HG02840 (cell line): ENCODE data around the gene MRRF.
"Not testable (repeated sequence)": the region's sequence is repeated elsewhere in the genome, so short reads cannot be mapped to it uniquely, and the experiment has no call there.

Source experiments
- ATAC-seq: cut with Tn5 transposase; IDR thresholded peaks from one replicate; pipeline ENCODE4 v1.9.1; 2021; ENCODE audit warnings: mild to moderate bottlenecking, moderate library complexity, moderate number of reproducible peaks; ENCODE audit not compliant: unreplicated experiment, low FRiP score

The MRRF gene

DNA sequence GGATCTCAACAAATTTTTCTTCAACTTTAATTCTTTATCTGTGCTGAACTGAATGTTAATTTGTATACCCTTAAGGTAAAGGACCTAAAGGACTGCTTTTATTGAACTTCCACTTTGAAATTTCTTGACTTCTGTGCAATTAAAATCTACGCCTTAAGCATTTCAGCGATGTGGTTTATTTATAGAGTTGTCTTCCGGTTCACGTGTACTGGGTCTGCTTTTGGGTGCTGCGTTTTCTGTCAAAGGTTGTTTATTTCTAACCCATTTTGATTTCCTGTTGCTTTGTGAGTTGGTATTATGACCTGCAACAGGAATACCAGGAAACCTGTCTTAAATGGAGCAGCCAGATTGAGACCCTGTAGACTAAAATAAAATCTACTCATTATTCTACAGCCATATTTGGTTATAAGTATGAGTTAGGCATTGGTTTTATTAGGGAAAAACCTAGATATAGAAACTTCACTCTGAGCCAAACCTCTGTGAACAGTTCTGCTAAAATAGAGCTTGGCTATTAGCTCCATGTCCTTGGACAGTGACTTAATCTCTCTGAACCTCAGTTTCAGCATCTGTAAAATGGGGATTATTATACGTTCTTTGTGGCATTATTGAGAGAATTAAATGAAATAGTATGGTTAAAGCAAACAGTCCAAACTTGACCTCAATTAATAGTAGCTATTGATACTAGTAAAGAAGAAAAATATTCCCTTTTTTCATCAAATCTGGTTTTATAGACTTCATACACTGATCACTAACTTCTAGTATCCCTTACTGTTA, 3.5 kb downstream of the MRRF start:
- ATAC-seq: no peak

DNA sequence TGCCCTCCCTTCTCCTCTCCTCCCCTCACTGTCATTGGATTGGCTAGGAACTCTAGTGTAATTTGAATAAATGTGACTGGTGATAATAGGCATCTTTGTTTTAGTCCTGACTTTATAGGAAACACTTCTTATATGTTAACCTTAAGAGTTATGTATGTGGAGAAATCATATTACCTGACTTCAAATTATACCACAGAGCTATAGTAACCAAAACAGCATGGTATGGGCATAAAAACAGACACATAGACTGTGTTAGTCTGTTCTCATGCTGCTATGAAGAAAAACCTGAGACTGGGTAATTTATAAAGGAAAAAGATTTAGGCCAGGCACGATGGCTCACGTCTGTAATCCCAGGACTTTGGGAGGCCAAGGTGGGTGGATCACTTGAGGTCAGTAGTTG, 9.4 kb downstream of the MRRF start:
- no peak for ATAC-seq

DNA sequence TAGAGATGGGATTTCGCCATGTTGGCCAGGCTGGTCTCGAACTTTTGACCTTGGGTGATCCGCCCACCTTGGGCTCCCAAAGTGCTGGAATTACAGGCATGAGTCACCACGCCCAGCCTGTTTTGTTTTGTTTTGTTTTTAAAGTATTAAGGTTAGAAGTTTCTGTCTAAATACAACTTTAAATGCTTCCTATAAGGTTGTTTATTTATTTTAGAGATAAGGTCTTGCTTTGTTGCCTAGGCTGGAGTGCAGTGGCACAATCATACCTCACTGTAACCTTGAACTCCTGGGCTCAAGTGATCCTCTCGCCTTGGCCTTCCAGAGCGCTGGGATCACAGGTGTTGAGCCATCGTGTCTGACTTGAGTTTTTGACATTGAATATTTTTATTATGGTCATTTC, 11.4 kb downstream of the MRRF start:
- ATAC-seq: no peak

DNA sequence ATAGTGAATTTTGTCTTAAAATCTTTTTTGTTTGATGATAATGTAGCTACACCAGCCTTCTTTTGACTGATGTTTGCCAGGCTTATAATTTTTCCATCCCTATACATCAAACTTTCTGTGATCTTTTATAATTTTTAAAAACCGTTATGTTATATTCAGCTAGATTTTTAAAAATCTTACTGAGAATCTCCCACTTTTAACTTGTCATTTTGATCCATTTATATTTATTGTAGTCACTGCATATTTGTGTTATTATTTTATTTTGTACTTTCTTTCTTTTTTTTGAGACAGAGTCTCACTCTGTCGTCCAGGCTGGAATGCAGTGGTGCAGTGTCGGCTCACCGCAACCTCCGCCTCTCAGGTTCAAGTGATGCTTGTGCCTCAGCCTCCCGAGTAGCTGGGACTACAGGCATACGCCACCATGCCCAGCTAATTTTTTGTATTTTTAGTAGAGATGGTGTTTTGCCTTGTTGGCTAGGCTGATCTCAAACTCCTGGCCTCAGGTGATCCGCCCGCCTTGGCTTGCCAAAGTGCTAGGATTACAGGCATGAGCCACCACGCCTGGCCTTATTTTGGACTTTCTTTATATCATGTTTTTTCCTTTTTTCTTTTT, 12.7 kb downstream of the MRRF start:
- ATAC-seq: no peak

DNA sequence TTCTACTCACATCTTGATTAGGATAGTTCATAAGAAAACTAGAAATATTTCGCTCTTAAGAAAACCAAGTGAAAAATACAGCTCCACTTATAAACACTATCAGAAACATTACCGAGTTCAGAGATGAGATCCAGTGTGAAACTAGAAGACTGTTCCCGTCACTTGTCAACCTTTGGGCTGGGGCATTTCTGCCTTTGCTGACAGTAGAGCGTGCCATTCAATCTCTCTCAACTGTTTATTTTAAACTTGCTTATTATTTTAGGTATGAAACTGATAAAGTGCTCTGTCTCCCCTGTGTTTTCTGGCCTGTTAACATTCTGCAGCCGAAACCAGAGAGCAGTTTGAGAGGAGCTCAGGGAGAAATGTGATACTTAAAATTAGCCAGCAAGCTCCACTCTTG, 16.7 kb downstream of the MRRF start:
- no peak for ATAC-seq

DNA sequence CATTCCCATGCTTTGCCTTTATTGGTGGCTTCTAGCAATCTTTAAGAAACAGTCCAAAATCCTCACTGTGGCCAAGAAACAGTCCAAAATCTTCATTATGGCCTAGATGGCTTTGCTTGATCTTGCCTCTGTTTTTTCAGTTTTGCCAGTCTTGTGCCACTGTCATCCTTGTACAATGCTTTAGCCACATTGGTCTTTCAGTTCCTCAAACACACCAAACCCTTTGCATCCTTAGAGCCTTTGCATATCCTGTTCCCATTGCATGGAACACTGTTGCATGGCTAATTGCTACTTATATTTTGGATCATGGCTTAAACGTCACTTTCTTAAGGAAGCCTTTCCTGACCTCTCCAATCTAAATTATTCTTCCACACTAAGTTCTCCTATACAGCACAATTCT, 22.1 kb downstream of the MRRF start:
- no peak for ATAC-seq

DNA sequence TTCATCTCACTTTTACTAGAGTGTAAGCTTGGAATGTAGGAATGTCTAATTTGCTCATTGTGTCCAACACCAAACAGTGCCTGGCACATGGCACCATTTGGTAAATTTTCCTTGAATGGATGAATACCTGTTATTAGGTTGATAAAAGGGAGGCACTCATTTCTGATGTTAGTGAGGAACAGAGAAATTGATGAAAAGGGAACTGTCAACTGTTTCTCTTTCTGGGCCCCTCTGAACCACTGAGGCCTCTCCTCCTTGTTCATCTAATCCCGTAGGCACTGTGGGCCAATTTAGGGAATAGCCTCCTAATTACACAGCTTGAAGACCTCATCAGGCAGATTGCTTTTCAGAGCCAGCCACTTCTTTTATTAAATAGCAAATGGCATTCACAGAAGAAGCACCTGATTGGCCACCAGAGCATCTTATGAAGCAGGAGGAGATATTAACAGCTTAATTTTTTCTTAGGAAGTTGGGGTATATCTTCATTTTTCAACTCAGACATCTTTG, 22.6 kb downstream of the MRRF start:
- no peak for ATAC-seq

DNA sequence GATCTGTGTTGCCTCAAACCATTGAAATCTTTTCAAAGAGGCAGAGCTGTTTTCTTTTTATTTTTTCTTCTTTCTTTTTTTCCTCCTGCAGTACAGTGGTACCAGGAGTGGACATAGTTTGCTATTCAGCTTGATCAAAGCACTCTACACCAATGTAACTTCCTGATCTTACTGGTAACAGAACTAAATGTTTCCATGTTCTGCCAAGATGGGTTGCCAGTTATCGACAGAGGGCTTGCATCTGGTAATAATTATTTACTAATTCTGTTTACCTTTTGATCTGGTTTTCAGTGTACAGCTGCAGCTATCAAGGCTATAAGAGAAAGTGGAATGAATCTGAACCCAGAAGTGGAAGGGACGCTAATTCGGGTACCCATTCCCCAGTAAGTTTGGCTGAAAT, 26.8 kb downstream of the MRRF start:
- no peak for ATAC-seq

DNA sequence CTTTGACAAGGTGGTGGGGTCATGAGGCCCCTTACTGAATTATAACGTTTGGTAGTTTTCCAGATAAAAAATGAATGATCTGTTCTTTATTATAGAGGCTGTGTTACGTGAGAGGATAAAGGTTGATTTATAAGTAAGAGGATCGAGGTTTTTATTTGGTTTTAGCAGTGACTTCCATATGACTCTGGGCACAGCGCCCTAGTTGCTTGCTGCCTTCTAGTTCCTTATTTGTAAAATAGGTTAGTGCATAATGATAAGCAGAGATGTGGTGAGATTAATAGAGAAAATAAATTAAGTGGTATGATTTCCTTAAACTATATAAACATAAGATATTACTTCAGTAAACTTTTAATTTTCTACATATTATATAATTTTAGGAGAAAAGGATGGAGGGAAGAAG, 29.8 kb downstream of the MRRF start:
- ATAC-seq: no peak

DNA sequence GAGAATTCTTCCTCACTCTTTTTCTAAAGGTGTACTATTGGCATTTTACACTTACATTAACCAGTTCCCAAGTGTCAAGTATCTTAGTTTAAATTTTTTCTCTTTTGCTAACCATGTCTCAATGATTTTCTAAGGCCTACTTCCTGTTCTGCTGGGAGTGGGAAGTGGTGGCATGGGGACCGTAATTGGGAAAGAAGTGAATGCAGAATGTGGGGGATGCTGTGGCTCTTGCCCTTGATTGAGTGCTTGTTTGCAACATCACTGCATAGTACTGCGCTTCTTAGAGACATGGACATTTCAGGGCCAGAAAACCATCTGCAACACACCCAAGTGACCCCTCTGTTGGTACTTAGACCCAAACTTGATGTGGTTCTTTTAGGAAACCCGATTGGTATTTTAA, 32.8 kb downstream of the MRRF start:
- ATAC-seq: no peak

DNA sequence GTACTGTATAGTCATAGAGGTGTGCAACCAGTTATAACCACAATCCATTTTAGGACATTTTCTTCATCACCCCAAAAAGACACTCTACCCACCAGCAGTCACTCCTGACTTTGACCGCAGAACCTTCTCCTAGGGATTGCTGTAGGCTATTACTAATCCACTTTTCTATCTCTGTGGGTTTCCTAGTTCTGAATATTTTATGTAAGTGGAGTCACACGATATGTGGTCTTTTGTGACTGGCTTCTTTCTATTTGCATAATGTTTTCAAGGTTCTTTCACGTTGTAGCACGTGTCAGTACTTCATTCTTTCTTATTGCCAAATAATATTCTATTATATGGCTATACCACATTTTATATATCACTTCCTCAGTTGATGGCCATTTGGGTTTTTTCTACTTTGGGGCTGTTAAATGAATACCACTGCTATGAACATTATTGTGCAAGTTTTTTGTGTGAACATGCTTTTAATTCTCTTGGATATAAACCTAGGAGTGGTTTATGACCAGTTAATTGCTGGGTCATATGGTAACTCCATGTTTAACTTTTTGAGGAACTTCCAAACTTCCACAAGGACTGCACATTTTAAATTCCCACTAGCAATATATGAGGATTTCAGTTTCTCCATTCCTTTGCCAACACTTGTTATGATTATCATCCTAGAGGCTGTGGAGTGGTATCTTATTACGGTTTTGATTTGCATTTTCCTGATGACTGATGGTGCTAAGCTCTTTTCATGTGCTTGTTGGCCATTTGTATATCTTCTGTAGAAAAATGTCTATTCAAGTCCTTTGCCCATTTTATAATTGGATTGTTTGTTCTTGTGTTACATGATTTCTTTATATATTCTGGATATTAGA, 37.8 kb downstream of the MRRF start:
- ATAC-seq: no peak

DNA sequence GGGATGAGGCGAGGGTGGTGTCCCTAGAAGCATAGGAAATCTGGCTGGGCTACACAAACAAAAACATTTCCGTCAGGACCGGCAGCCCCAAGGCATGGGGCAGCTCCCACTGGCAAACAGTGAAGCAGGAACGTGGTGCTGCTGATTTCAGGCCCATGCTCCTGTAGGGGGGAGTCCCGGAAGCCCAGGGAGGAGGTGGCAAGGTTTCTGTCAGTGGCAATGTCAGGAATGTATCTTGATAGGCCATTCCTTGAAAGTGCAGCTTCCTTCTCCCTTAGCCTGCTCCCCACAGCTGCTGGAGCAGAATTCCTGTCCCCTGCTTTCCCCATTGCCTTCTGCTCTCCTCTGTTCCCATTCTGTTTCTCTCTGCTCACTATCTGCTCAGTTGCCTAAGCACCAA, 42.4 kb downstream of the MRRF start:
- ATAC-seq: no peak

DNA sequence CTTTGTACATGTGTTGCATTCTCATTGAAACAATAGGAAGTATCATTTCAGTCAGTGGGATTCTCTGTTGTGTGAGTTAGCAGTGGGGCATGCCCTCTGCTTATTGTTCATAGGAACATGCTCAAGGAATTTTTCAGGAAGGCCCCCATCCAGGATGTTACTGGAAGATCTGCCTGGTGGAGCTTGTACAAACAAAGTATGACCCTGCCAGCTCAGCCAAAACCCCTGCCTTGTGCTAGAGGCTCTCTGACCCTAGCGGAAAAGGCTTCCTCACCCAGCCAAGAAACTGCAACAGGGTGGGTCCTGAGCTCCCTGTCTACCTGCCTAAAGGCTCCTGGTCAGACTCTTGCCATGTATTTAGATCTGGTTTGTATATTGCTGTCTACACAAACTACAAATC, 43.2 kb downstream of the MRRF start:
- ATAC-seq: no peak

DNA sequence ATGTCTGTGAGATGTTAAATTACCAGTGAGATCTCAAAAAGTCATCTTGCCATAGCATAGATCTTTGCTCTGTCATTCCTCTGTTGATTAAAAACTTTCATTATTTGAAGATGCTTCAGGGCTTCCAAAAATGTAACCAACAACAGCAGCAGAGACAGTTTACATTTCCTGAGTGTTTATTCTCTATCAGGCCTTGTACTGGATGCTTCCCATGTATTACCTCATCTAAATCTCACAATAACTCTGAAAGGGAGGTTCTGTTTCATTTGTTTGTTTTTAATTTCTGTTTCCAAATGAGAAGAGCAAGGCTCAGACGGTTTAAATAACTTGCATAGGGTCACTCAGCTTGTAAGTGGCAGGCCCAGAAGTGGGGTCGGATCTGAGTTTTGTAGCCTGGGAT, 45.2 kb downstream of the MRRF start:
- no peak for ATAC-seq

DNA sequence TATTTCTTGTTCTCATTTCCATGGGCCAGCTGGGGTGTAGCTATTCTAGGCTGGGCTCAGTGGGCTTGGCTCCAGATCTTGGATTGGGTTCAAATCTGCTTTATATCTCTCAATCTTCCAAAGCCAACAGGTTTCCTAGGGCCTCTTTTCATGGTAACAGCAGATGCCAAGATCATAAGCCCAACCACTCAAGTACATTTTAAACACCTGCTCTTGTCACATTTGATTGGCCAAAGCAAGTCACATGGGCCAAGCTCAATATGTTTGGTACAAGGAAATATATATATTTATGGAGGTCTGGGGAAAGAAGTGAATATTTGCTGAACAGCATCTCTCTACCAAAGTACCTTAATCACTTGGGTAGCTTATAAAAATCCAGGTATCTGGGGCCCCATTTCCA, 49.5 kb downstream of the MRRF start:
- no peak for ATAC-seq

DNA sequence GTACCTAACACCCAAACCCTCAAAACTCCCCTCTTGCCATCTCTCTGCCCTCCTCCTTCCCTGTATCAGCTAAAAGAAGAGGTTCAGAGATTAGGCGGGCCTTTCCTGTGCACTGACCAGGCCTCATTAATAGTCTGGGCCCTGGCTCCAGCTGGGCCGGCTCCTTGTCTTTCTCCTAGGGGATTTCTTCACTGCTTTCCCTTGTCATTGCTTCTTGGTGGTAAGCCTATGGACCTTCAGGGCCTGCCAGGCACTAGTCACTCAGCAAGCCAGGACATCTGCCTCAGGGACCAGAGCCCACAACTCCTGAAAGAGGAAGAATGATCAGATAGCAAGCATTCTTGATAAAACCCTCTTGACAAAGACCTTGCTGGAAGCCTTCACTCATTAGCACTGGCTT, 50.9 kb downstream of the MRRF start:
- no peak for ATAC-seq

DNA sequence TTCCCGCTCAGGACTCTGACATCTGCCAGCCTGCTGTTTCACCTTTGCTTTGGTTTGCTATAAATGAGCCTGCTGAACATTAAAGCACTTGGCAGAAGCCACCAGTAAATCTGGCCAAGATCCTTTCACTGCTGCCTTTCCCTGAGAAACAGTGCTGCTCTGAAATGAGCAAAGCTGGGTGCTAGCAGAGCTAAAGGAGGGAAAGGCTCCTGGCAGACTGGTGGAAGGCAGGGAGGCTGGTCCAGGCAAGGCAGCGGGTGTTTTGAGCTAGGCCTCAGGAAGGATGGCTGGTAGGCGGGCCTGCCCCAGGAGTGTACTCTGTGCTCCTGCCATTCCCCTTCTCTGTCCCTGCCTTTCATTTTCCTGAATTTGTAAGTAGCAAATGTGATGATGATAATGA, 53.6 kb downstream of the MRRF start:
- no peak for ATAC-seq

DNA sequence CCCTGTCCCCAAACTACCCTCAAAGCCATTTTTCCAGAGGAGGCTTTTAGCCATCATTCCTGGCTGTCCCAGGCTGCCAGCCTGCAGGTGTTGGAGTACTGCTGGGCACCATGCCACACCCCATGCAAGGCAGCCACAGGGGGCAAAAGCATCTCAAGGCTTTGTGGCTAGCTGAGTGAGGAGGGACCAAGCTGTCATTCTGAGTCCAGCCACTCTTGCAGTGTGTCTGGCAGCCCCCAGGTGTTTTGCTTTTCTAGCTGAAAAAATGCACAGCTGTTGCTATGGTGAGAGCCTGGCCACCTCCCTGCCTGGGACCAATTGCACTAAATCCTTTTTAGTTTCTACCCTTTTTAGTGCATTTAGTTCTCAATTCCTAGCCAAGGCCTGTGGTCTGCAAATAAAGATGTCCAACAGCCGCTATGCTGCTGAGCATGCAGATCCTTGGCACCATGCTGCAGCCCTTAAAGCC, 55.8 kb downstream of the MRRF start:
- ATAC-seq: no peak

DNA sequence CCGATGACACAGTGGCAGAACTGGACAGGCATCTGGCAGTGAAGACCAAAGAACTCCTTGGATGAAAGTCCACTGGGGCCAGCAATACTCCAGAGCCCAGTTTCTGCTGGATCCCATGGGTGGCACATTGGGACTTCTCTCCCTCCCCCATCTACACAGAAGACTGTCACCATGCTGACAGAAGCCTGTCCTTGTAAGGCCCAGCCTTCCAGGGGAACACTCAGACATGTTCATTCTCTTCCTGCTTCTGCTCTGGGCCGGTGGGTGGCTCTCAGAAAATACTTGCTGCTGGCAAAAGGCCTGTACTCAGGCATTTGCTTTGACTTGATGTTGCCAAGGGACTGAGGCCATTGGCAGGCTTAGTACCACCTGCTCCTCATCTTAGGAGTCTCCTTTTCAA, 57.9 kb downstream of the MRRF start:
- no peak for ATAC-seq

DNA sequence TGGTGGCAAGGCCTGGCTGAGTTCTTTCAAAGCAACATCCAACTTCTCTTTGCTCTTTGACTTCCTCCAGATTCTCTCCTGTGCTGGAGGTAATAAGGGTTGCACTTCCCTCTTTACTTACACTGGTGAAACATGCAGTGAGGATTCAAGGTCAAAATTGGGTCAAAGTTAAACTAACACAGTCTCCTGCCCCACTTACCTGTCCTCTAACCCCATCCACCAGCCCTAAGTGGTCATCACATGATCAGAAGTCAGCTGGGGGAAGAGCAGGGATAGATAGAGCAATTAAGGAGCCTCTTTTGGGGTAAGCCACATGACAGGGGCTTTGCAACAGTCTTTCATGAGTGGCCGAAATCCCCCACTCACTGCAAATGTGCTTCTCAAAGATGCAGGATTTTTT, 60.0 kb downstream of the MRRF start:
- ATAC-seq: not testable (repeated sequence)

DNA sequence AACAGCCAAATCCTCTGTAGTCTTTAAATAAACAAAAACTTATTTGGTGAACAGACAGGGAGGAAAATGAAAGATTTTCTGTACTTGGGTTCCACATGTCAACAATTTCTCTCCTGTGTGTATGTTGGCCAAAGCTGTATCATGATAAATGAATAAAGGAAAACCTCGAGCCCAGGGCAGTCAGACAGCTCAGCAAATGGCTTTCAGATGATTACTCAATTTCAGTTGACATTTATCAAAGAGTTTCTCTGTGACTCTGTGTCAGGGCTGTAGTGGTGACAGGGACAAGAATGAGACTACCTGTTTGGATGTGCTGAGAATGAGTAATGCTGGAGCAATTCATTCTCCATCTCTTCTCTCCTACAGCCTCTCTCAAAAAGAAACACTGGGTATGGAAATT, 60.4 kb downstream of the MRRF start:
- no peak for ATAC-seq
